Glomerular visceral epithelial cell (primary cell): ENCODE data around the gene PELO.
"Not testable (repeated sequence)": the region's sequence is repeated elsewhere in the genome, so short reads cannot be mapped to it uniquely, and the experiment has no call there.

Experiments
- DNase-seq: peaks from one replicate; pipeline ENCODE4 v3.0.0-alpha.2; 2016; ENCODE audit errors: extremely low spot score

PELO gene

DNA sequence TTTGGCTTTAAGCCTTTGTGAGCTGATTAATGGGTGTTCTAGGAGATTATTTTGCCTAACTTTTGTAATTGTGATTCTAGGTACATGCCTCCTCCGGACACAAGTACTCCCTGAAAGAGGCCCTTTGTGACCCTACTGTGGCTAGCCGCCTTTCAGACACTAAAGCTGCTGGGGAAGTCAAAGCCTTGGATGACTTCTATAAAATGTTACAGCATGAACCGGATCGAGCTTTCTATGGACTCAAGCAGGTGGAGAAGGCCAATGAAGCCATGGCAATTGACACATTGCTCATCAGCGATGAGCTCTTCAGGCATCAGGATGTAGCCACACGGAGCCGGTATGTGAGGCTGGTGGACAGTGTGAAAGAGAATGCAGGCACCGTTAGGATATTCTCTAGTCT, 13.6 kb downstream of the PELO start:
- peak; percentile 48 for DNase-seq

DNA sequence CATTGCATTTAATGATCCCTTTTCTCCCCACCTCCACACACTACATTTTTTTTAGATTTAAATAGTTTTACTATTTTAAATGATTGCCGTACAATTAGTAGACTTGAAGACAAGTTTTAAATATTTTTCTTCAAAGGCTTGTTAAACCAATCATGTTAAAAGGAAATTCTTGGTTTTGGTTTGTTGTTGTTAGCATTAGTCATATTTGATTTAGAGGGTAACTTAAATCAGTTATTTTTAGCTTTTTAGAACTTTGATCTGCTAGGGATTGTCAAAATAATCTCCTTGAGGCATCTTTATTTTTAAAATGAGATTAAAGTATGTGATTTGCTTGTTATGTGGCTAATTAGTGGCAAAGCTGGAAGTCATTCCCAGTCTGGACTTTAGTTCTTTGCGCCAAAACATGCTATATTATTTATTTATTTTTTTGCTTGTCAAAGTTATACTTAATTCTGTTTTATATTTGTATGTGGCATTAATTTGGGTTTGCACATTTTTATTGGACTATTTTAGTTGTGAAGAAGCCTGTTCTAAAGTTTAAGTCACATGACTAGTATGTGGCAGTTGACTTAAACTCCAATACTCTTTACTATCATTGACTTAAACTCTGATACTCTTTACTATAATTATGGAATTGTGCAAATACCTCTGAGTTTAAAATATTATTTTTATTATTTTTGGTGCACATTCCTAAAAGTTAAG, 14.7 kb downstream of the PELO start:
- no peak for DNase-seq

DNA sequence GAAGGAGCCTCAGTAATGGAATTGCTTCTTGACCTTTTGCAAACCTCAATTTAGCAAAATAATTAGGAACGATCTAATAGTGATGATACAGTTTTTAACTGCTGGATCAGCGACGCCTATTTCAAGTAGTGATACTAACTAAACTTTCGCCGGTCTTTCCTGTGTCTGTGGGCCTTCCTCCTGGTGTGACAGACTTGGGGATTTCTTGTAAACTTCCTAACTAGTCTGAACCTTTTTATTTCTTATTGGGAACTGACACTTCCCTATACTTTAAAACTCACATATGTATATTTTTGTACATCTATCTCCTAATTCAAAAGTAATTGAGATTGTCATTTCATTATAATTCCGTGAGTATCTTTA, 15.2 kb downstream of the PELO start:
- DNase-seq: no peak

DNA sequence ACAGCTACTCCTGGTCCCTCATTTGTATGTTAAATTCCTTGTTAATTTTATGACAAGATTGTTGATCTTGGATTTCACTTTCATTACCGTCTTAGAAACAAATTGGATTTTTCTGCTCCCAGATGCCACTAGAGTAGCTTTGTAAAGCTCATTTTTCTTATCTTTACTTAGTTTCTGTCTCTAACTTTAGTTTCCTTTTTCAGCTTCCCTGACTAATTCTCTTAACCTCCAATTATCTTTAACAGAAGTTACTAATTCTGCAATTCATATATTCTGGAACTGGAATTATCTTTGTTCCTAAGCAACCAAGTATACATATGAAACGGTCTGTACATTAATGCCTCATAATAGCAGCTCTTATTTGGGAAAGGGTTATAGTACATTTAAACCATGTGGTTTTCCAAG, 16.7 kb downstream of the PELO start:
- DNase-seq: no peak

DNA sequence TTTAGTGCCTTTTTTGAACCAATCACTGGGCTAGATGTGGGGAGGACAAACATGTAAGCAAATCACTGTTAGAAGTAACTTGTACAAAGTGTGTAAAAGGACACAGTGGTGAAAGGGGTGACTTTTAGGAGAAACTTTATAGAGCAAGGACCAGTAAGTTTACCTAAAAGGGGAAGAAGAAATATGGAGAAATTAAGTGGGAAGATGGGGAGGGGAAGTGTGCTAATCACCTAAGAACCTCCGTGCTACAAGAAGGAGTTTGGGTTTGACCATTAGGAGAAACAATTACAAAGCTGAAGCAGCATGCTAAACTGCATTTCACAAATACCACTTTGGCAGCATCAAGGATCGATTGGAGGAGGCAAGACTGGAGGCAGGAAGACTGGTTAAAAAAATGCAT, 17.3 kb downstream of the PELO start:
- no peak for DNase-seq

DNA sequence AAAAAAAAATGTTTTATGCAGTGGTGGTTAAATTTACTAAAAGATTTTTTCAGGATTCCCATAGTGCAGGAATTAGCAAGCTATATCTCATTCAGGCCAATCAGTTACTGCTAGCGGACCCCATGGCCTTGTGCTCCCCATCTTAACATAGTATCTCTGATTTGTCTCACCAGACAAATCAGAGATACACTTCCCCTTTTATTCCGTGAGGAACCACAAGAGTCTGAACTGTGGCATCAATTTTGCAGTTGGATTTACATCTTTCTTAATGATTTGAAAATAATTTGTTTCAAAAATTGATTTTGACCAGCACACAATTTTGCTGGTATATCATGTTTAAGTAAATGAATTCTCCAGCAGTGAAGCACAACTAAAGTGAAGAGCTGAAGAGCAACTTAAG, 17.9 kb downstream of the PELO start:
- DNase-seq: no peak

DNA sequence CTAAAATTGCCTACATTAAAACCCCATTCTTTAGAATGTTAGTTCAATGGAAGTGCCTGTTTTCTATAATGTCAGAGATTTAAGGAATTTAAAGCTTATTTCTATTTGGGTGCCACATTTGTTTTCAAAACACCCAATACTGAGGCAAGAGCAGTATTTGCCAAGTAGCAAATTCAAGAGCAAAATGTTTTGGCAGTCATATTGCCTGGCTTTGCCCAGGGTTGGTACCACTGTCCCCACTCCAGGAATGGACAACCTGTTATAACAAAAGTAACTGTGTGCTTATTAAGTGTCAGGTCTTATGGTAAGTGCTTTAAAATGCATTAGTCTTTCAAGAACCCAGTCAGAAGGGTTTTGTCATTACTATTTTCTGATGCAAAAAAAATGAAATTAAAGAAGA, 19.3 kb downstream of the PELO start:
- no peak for DNase-seq

DNA sequence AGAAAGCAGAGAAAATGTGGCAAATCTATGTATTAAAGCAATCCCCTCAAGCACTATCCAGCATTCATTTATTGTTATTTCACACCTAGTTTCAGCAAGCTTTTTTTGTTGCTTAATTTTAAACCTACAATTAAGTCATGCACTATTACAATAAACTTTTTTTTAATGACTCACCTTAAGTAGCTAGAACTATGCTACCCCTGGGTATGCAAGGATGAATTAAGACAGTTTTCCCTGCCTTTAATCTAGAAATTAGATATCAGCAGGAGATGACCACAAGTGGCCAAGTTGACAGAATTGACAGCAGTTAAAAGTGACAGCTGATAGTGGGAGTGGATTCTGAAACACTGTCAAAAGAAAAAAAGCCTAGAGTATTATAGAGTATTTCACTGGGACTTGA, 20.0 kb downstream of the PELO start:
- no peak for DNase-seq

DNA sequence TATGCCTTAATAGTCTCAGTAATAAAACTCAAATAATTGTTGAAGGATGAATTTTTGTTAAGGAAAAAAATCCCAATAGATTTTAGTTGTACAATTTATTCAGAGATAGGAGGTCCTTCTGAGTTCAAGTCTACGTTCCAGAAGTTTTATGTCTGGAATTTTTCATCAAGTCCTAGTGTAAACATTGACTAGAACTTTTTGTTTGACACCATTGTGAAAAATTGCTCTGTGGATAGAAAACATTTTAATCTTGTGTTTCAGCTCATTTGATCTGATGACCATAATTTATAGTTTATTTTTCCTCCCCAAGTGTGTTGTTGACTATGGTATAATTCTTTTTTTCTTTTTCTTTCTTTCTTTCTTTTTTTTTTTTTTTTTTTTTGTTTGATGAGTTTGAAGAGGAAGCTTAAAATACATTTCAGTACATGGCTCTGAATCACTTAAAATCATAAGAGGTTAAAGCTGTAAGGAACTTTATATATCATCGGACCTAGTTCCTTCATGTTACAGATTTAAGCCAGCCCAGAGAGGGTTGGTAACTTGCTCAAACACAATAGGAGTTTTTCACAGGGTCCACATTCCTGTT, 20.7 kb downstream of the PELO start:
- no peak for DNase-seq

DNA sequence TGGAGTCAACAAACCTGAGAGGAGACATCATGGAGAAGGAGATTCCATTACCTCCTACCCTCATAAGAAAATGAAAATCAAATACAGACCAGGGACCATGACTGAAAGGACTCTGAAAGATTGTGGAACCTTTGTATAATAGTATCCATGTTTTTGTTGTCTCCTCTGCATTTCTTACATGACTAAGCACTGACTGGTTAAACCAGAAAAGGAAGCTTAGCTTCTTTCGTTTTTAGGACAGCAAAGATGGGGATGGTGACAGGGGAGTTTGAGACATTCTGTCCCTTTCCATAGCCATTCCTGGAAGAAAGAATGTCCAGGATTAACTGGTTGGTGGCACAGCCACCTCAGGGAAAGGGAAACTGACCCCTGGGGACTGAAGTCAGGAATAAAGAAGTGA, 22.2 kb downstream of the PELO start:
- no peak for DNase-seq

DNA sequence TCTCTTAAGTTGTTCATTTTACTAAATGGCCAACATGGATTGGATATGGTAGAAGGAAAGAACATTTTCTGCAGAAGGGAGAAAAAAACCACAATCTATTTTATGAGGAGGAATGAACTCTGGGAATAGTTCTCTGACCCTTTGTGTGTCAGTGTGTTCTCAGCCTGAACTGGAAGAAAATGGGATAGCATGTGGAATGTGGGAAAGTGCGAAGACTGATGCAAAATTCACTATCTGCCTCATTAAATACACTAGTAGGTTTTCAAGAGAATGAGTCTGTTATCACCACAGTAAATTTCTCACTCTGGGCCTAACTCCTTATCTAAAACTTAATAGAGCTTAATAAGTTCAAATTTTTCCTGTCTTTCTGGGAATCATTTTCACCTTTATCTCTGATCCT, 22.7 kb downstream of the PELO start:
- DNase-seq: no peak

DNA sequence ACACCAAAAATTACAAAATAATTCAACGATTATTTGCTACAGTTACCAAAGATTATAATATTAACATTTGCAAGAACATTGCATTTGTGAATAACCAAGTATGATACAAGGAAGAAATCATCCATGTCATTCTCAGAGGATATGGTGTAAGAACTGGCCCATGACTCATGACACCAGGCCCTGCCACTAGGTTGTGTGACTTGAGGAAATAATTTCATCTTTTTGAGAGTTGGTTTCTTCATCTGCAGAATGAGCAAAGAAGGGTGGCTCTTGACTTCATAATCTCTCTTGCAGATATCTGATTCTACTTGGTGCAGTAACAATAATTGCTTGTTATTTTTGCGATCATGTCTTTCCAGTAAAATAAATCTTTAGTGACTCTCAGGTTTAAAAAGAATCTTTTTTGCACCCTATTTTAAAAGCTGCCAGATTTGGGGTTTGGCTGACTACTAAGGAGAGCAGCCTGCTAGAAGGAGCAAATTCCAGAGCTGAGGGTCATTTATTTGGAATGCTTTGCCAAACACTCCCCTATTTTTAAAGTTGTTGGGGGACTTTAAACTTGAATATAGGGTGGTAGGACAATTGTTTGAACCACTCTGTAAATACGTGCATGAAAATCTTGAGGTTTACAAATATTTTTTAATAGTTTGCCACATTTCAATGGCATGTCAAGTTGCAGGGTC, 23.5 kb downstream of the PELO start:
- DNase-seq: peak; percentile 43

DNA sequence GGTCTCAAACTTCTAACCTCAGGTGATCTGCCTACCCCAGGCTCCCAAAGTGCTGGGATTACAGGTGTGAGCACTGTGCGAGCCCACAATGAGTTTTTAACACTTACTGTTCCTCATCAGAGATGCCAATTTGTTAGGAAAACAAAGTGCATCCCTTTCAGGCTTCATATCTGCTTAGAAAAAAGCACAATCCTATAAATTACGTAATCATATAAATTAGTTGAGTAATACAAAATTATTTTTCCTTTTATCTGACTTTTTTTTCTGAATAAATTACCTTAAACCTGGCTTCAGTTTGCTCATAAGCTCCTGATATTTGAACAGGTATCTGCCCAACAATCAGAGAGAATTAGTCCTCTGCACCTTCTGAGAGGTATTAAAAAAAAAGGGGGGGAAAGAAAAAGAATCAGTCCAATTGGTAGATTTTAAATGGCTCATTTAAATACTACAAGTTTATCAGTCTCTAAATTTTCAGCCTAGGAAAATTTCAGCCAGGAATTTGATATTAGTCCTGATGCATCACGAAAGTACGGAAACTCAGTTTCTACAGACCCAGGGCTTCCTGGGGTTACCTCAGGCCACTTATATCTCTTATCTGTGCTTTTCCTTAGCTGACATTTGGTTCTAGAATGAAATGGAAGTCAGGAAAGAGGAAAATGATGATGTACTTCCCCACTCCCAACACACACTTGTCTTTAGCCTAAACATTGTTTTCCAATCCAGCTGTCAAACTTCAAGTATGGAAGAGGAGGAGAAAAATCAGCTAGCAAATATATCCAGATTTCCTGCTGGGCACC, 26.8 kb downstream of the PELO start:
- DNase-seq: no peak

DNA sequence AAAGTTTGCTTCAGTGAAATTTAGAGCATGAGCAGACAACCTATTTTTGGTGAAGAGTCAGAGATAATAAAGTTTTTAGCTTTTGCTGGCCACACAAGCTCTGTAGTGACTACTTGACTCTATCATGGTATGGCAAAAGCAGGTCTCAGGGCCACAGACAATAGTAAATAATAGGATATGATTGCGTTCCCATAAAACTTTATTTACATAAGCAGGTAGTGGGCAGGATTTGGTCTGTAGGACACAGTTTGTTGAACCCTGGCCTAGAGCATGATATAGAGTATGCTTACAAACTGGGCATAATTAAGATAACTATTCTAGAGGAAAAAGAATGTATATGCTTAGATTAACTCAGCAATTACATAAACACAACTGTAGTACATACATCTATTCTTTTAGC, 30.1 kb downstream of the PELO start:
- DNase-seq: no peak

DNA sequence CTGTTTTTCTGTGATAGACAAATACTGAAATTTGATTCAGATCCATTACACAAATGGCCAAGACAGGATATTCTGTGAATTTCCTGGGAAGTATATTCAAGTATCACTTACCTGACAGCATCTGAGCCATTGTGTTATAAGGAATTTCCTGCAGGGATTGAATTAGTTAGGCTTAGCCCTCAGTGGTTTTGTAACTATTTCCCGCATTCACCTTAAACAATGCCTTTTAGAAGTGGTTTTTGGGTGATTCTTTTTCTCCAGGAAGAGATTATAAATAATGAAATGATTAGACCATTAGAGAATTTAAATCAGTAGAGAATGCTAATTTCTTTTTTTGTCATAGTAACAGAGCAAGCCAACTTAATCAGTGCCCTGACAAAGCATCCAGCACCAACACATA, 30.6 kb downstream of the PELO start:
- DNase-seq: no peak

DNA sequence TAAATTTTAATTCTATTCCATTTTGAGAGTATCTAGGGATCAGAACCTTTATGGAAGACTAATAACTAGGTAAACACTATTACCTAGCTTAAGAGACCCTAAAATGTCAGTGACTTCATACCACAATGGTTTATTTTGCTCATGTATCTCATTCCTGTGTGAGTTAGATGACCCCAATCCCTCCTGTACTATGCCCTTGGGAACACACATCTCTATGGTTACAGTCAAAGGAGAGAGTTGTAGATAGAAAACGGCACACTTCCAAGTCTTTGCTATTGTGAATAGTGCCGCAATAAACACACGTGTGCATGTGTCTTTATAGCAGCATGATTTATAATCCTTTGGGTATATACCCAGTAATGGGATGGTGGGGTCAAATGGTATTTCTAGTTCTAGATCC, 31.1 kb downstream of the PELO start:
- not testable (repeated sequence) for DNase-seq

DNA sequence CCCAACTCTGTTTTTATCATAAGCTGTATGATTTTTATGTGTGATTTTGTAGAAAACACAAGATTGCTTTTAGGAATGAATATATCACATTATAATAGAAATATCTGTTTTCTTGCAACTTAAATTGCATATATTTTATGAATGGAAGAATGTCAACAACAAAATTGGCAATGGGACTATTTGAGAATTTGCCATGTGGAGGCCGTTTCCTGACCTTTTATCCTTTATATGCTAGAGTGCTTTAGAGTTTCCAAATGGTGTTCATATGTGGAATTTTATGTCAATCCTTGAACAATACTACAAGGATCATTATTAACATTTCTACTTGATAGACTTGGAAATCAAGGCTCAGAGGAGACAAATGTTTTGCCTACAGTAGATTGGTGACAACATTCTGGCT, 34.2 kb downstream of the PELO start:
- no peak for DNase-seq

DNA sequence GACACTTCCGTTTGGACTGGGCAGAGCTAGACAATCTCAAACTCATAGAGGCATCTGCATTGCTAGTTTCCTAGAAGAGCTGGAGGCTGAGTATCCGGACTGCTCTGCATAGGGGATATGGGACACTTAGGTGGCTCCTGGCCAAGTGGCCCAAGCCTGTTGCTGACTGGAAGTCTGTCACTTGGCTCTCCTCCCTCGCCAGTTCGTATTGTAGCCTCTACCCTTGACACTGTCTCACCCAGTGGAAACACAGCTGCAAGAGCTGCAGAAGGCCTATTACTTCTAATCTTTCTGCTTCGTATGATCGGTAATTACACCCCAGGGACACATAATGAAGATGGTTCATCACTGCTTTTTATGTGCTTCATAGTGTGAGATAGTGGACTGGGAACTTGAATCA, 34.7 kb downstream of the PELO start:
- no peak for DNase-seq

DNA sequence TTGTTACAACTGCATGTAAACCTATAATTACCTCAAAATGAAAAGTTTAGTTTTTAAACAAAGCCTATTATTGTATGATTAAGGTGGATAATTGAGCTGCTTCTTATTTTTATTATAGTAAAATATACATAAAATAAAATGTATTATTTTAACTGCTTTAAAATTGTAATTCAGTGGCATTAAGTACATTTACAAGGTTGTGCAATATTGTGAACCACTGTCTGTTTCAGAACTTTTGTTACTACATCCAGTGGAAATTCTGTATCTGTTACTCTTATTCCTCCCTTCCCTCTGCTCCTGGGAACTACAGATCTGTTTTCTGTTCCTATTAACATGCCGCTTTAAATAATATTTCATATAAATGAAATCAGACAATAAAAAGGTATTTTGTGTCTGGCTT, 37.1 kb downstream of the PELO start:
- DNase-seq: no peak

DNA sequence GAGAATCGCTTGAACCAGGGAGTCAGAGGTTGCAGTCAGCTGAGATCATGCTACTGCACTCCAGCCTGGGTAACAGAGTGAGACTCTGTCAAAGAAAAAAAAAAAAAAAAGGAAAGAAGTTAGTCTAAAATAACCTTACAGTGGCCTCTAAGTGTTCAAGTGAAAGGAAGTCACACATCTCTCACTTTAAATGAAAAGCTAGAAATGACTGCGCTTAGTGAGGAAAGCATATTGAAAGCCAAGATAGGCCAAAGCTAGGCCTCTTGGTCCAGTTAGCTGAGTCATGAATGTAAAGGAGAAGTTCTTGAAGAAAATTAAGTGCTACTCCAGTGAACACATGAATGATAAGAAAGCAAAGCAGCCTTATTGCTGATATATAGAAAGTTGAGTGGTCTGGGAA, 38.1 kb downstream of the PELO start:
- DNase-seq: no peak

DNA sequence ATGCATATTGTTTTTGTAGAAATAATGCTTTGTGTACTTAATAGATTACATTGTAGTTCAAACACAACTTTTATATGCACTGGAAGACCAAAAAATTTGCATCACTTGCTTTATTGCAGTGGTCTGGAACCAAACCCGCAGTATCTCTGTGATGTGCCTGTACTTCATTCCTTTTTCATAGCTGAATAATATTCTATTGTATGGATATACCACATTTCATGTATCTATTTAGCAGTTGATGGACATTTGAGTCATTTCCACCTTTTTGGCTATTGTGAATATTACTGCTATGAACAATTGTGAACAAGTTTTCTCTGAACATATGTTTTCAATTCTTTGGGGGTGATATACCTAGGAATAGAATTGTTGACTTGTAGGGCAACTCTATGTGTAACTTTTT, 40.1 kb downstream of the PELO start:
- DNase-seq: no peak

DNA sequence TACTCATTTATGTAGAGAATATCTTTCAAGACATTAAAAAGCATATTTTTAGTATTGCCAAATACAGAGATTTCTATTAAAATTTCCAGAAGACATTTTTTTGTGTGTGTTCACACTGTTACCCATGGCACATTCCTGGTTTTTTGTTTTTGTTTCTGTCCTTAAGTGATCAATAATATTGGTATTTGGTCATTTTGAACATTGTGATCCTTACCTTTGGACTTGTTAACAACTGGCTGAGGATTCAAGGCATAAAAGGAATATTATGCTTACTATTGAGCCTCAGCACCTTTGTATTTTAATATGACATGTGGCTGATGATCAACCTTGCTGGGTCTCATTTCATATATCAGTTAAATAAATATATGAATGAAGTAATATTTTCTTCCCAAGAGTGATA, 41.9 kb downstream of the PELO start:
- no peak for DNase-seq

DNA sequence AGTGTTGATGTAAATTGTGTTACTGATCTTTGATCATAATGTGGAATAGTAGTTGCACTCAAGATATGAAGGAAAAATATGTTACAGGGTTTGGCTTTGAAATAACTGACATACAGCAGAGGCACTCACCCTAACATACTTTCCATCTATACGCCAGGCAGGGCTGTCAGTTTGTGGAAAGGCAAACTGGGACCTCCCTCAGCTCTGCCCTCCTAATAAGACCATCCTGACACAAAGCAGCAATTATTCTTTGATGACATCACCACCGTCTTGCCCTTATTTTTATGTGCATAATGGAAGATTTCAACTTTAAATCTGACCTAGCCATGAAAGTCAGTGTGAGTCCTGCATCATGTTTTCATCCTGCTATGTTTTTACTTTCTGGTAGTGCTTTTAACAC, 42.9 kb downstream of the PELO start:
- DNase-seq: no peak
